ENCODE results near the gene ZNF716.

- TF ChIP-seq CTCF (IDR thresholded peaks at IDR 0.05 in 8 of 11, conservative IDR thresholded peaks at IDR 0.05 in 3 of 11) (no peak), POLR2A (IDR thresholded peaks at IDR 0.05) (no peak)
Observed at GRCh38 chr7:57505176-57505575, 55.2 kb downstream of the ZNF716 start.
